NCI-H2107 treated with DMSO at 0.1 percent for 48 hours (cell line): Measurements from ENCODE around the gene UPK3B.
"Not testable (repeated sequence)": the region's sequence is repeated elsewhere in the genome, so short reads cannot be mapped to it uniquely, and the experiment has no call there.

Experiments
- DNase-seq: peaks from one replicate; lab custom pipeline; 2025; ENCODE audit not compliant: unreplicated experiment; lab: John Stamatoyannopoulos, UW

UPK3B gene

DNA sequence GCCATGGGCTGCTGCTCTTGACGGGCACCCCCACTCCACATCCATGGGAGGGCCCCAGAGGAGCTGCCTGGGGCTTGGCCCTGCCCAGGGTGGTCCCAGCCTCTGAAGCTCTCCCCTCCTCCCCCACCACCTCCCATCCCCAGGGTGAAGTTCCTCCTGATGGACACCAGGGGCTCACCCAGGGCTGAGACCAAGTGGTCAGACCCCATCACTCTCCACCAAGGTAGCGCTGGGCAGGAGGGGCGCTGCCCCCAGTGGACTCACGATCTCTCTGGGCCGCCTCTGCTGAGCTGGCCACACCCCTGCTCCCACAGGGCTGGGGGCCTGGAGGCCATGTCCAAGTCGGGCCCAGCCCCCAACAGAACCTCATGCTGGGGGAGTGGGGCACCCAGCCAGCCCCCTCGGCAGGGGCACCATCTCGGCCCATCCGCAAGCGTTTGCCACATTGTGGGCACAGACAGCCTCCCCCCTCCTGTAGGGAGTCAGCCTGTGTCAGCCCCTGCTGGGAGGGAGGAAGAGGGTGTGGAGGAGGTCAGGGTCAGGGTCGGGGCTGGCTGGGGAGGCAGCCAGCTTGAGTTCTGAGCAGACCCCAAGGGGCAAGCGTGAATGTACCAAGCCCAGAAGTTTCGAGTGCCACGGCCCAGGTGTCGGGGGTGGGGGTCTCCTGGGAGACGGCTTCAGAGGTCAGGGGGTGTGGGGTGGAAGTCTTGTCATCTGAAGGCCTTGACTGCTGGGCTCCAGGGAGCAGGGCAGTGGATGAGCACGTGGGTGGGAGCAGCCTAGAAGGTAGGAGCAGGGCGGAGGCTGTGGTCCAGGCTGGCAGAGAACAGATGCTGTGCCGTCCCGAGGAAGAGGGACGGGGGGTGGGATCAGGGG is 2.8 kb downstream of the UPK3B start:
- no peak for DNase-seq

DNA sequence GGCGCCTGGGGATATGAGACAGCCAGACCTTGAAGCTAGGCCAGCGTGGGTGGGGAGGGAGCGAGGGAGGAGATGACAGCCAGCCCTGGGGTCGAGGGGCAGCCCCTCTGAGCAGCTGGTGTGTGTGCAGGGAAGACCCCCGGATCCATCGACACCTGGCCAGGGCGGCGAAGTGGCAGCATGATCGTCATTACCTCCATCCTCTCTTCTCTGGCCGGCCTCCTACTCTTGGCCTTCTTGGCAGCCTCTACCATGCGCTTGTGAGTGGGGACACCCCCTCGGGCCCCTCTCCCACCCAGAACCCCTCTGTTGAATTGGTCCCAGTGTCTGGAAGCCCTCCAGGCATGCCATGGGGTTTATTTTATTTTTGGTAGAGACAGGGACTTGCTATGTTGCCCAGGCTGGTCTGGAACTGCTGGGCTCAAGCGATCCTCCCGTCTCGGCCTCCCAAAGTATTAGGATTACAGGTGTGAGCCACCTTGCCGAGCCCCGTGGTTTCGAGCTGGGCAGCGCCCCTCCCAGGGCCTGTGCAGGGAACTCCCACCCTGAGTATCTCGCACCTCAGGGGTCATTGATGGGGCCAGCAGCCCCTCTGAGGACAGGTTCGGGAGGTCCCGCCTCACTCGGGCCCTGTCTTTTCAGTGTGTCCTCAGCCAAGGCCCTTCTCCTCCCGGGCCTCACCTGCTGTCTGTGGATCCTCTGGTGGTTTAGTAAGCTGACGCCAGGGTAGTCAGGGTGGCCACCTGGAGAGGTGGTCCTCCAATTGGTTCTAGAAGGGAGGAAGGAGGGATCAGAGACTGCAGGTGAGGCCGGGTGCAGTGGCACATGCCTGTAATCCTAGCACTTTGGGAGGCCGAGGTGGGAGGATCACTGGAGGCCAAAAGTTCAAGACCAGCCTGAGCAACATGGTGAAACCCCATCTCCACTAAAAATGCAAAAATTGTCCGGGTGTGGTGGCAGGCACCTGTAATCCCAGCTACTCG is 3.8 kb downstream of the UPK3B start:
- DNase-seq, result no peak

DNA sequence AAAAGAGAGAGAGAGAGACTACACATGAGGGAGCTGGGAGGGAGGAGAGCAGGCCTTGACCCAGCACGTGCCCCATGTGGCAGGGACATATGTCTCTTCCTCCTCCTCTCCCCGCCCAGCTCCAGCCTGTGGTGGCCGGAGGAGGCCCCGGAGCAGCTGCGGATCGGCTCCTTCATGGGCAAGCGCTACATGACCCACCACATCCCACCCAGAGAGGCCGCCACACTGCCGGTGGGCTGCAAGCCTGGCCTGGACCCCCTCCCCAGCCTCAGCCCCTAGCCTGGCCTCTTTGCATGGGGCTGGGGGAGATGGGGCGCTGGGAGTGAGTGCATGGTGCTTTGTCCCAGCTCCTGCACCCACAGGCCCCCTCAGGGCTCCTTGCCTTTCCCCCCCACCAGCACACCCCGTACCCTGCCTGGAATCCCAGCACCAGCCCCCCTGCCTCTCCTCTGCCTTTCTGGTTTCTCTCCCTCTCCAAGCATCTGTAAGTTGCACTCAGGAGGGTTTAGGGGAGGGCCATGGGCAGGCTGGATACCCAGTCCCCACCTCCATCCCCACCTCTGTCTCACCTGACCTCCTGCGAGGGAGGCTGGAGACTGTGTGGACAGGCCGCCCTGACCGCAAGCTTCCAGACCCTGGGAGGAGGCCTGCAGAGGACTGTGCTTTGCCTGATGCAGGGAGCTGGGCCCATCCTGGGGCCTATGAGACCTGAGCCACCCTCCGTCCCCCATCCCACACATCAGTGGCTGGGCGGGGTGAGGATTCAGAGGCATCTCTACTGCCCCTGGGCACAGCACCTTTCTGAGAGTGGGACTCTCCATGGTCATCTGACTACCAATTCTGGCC is 4.8 kb downstream of the UPK3B start:
- DNase-seq, result no peak

DNA sequence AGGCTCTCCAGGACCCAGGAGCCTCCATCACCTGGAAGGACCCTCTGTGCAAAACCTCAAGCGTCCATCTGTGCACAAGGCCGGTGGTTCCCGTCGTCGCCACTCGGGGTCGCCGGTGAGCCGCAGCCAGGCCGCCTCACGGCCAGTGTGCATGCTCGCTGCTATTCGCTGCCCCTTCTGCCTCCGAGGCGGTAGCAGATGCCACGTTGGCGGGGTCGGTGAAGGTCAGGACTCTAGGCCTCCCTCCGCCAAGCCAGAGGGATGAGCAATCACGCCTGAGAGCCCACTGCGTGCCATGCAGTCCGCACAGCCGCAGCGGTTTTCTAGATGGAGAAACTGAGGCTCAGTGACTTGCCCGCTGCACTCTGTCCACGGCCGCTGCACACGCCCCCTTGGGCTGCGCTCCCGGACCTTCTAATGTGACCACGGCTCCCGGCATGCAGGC is 5.7 kb downstream of the UPK3B start:
- no peak for DNase-seq

DNA sequence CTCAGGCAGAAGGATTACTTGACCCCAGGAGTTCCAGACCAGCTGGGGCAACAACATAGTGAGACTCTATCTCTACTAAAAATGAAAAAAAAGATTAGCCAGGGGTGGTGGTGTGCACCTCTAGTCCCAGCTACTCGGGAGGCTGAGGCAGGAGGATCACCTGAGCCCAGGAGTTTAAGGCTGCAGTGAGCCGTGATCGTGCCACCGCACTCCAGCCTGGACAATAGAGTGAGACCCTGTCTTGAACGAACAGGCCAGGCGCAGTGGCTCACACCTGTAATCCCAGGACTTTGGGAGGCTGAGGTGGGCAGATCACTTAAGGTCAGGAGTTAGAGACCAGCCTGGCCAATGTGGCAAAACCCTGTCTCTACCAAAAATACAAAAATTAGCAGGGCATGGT is 6.6 kb downstream of the UPK3B start:
- not testable (repeated sequence) for DNase-seq

DNA sequence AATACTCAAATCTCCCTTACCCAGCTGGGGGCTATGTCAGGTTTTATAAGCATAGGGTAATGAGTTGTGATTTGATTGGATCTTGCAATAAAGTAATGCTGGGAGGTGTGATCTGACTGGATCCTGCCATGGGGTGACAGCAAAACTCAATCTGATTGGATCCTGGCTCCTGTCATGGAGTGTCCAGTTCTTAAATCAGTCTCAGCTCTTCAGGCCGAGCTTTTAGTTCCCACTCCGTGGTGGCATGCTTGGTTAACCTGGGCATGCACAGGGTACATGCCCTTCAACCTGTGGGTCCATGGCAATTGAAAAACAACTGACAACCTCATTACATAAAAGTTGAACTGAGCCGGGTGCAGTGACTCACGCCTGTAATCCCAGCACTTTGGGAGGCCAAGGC is 15.8 kb downstream of the UPK3B start:
- not testable (repeated sequence) for DNase-seq

DNA sequence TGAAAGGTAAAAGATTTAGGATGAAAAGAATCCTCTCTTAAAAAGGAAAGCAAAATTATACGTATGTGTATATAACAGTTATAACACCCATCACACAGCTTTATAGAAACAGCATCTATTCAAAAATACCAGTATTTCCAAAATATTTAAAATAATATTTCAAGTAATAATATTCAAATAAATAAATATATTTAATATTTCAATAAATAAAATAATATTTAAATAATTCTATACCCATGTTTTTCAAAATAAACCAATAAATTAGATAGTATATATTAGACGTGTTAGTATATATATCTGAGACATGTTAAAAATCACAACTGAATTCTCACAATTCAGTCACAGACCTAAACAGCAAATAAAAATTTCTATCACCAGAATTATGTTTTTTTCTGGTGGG is 21.3 kb downstream of the UPK3B start:
- DNase-seq, result not testable (repeated sequence)

DNA sequence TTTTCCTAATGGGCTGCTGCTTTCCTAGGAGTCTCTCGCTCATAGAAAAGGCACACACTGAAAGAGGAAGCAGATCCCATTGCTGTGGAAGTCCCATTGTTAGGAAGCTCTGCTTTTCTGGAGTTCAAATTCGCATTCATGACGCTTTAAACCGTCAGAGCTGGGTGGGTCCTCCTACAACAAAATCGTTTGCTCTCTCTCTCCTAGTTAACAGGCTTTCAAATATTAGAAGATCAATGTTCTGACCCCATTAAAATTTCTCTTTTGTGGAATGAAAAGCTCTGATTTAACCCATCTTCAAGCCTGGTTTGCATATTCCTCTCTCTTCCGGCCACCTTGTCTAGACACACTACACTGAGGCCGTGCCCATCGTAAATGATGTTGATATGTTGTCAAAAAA is 32.8 kb downstream of the UPK3B start, which contains the start of gene SPDYE16:
Gene SPDYE16 (minus strand): TSS at position 101 of the 400 bp plus-strand sequence. CDS start 1,838 bp downstream, outside the sequence.
- DNase-seq, result not testable (repeated sequence)

DNA sequence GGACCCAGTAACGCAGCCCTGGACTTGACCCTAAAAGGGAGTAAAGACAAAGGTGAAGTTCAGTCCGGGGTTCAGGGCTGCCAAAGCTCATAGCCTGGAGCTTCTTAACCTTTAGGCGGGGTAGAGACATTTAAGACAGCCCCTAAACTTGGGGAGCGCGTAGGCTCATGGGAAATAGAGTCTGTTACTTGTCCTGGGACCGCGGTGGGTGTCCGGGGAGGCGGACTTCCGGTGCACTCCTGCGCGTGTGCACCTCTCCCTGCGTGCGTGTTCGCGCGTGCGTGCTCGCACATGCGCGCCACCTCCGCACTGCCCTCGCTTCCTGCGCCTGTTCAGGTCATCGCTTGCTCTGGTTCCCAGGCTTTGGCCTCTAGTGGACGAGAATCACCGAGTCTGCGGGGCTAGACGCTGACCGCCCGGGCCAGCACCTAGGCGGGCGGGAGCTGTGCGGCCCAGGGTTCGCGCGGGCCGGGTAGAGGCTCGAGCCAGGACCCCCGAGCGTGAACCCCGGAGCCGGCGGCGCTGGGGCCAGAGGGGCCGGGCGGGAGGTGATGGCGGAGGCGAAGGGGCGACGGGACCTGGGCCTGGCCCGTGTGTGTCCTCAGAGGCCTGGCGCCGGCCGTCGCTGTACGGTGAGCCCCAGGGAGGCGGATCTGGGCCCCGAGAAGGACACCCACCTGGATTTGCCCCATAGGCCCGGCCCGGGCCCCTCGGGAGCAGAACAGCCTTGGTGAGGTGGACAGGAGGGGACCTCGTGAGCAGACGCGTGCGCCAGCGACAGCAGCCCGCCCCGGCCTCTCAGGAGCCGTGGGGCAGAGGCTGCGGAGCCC is 38.9 kb downstream of the UPK3B start:
- peak; percentile 57 for DNase-seq

DNA sequence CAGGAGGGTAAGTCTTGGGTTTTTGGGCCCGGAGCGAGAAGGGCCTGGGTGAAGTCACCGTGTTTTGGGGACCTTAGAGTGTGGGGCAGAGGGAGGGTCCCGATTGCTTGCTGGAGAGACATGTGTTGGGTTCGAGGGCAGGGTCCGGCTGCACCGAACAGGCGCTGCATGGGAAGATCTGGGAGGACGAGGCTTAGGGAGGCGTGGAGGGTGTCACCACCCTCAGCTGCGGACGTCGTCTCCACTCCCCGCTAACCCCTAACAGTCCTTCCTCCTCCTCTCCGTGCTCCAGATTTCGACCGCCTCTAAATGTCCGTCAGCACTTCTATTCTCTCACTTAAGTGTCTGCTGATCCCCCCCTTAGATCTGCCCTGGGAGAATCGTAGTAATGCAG is 39.5 kb downstream of the UPK3B start:
- not testable (repeated sequence) for DNase-seq

DNA sequence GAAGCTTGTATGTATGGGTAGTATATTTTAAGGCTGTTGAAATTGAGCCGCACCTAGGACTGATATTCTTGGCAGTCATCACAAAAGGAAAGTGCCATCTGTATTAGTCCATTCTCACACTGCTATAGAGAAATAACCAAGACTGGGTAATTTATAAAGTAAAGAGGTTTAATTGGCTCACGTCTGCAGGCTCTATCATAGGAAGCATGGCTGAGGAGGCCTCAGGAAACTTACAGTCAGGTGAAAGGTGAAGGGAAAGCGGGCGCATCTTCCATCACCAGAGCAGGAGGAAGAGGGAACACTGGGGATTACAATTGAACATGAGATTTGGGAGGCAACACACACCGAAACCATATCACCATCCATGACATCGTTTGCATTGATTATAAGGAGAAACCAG is 41.6 kb downstream of the UPK3B start:
- DNase-seq, result not testable (repeated sequence)

DNA sequence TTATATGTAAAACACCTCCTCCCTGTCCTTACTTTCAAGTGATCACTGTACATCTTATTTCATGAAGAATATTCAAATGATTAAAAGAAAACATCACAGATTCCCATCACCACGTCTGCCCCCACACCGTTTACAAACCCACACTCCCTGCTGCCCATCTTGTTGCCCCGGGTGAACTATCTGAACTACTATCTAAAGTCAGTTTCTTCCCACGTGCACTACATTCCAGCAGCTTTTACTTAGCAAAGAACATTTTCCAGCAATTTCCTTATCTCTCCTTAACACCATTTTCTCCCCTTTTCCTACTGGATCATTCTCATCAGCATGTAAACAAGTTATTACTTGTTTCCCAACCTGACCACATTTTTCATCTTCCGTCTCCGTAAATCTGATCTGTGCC is 49.3 kb downstream of the UPK3B start:
- not testable (repeated sequence) for DNase-seq

DNA sequence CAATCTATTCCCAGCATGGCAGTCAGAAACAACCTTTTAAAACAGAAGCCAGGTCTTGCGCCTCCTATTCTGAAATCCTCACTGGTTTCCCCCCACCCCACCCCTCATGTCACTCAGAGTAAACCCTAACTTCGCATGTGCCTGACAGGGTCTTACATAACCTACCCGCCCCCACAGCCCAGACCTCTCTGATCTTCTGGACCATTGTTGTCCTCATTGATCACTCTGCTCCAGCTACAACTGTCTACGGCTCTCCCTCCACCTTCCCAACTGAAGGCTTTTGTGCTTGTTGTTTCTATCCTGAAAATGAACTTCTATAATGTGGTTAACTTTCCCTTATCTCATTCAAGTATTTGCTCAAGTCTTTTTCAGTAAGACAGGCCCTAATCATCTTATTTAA is 49.8 kb downstream of the UPK3B start:
- not testable (repeated sequence) for DNase-seq

DNA sequence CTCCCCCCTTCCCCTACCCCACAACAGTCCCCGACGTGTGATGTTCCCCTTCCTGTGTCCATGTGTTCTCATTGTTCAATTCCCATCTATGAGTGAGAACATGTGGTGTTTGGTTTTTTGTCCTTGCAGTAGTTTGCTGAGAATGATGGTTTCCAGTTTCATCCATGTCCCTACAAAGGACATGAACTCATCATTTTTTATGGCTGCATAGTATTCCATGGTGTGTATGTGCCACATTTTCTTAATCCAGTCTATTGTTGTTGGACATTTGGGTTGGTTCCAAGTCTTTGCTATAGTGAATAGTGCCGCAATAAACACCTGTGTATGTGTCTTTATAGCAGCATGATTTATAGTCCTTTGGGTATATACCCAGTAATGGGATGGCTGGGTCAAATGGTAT is 51.0 kb downstream of the UPK3B start:
- DNase-seq, result not testable (repeated sequence)

DNA sequence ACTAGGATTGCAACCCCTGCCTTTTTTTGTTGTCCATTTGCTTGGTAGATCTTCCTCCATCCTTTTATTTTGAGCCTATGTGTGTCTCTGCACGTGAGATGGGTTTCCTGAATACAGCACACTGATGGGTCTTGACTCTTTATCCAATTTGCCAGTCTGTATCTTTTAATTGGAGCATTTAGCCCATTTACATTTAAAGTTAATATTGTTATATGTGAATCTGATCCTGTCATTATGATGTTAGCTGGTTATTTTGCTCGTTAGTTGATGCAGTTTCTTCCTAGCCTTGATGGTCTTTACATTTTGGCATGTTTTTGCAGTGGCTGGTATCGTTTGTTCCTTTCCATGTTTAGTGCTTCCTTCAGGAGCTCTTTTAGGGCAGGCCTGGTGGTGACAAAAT is 54.6 kb downstream of the UPK3B start:
- not testable (repeated sequence) for DNase-seq
